SH-SY5Y (cell line): ENCODE measurements around the gene FBXL17.

ENCODE experiments used
- GATA2 ChIP-seq: IDR thresholded peaks from 2 replicates; pipeline ENCODE4 v1.6.1; 2011; ENCODE audit warnings: mild to moderate bottlenecking, low read depth, low read length
- GATA3 ChIP-seq: IDR thresholded peaks from 2 replicates; pipeline ENCODE4 v1.6.1; 2011; ENCODE audit warnings: low read depth, mild to moderate bottlenecking, low read length, moderate library complexity

- TF ChIP-seq GATA2 (no peak), GATA3 (no peak)
Measured at GRCh38 chr5:108016101-108016500, 365.8 kb downstream of the FBXL17 start.
